ENCODE data around the gene DBN1. TPM values are rescaled to one million over a fixed set of nuclear protein-coding genes. Genes with fewer than 3 reads are reported as not detected.

Gene DBN1
- total and polyA plus RNA-seq, 9 donors = 97.3 to 295 (median 267) TPM

DNA sequence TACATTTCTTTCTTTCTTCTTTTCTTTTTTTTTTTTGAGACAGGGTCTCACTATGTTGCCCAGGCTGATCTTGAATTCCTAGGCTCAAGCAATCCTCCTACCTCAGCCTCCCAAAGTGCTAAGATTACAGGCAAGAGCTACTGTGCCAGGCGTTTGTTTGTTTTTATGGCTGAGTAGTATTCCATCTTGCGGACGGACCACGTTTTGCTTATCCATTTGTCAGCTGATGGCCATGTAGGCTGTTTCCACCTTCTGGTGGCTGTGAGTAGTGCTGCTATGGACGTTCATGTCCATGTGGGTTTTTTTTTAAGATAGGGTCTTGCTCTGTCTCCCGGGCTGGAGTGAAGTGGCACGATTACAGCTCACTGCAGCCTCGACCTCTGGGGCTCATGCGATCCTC lies 33.7 kb upstream of the DBN1 start:
- H3K36me3 ChIP-seq (ENCODE audit: control insufficient read depth, insufficient read depth, low read length) = peaks cover 37% of the 10 kb centered on the region
- H3K4me1 ChIP-seq (ENCODE audit: control insufficient read depth, insufficient read depth, low read length) = peaks cover 20% of the 10 kb centered on the region
- no peaks in the 10 kb centered on the region for H3K27me3 ChIP-seq (ENCODE audit: control insufficient read depth, insufficient read depth, low read length)
- 81% methylated on average over 8 of the region's 9 CpGs for WGBS (ENCODE audit: insufficient coverage)
- no peak for DNase-seq
- H3K9me3 ChIP-seq (replicated peaks; ENCODE audit: control insufficient read depth, low read depth, low read length) = no peaks in the 10 kb centered on the region
- H3K4me3 ChIP-seq (ENCODE audit: low read length) = no peak overlapping the region
- H3K27ac ChIP-seq (ENCODE audit: low read length) = no peak overlapping the region

DNA sequence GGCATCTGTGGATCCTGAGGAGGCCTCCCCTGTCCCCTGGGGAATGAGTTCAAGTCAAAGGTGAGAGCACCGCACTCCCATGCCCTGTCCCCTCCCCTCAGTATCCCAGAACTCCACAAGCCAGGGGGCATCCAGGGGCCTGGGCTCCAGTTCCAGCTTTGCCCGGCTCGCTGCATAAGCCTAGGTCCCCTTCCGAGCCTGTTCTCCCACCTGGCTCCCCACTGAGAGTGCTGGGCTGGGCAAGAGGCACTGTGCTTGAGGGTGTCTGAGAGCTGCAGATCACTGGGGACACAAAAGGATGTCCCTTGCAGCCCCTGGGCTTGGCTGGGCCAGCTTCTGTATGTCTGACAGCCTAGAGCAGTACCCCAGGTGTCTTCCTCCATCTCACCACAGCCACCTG lies 31.6 kb upstream of the DBN1 start:
- H3K27ac ChIP-seq (ENCODE audit: low read length) = no peak overlapping the region
- no CpG with 5 or more reads among the region's 4 CpGs for WGBS (ENCODE audit: insufficient coverage)
- peaks cover 31% of the 10 kb centered on the region for H3K4me1 ChIP-seq (ENCODE audit: control insufficient read depth, insufficient read depth, low read length)
- no peak for DNase-seq
- peaks cover 16% of the 10 kb centered on the region for H3K36me3 ChIP-seq (ENCODE audit: control insufficient read depth, insufficient read depth, low read length)
- H3K4me3 ChIP-seq (ENCODE audit: low read length) = no peak overlapping the region
- H3K27me3 ChIP-seq (ENCODE audit: control insufficient read depth, insufficient read depth, low read length) = no peaks in the 10 kb centered on the region
- H3K9me3 ChIP-seq (replicated peaks; ENCODE audit: control insufficient read depth, low read depth, low read length) = no peaks in the 10 kb centered on the region

DNA sequence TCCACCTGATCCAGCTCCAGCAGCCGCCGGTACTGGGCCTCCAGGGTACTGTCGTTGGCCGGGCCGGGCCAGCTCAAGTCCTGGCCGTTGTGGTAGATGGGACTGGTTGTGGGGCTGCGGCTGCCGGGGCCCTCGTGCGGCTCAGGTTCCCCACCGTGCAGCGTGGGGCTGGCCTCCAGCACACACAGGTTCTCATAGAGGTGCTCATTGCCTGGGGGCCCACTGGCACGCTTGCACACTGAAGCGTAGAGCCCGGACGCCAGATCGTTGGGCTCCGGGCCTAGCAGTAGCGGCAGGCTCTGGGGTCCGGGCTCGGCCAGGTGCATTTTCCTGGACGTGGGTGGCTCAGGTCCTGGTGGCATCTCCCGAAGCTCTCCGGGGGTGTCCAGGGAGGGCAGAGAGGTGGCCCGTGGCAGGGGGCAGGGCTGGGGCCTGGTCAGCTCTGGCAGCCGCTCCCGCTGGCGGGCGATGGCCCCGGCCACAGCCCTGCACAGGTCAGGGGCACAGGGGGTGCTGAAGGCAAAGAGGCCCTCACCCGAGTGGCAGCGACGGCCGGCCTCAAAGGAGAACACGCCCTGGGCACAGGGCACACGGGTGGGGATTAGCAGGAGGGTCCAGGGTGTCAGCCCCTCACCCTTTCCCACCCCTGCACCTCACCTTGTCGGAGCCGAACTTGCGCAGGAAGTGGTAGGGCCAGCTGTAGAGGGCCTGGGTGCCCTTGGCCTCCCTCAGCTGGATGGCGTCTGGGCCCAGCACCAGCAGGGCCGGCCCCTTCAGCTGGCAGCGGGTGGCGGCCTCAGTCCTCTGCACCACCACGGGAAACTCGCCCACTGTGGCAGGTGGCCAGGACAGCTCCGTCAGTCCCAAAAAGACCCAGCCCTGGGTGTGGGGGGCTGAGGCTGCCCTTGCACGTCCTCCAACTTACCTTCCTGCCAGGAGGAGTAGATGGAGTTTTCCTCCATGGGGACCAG lies 30.9 kb upstream of the DBN1 start:
- DNase-seq = no peak
- H3K9me3 ChIP-seq (replicated peaks; ENCODE audit: control insufficient read depth, low read depth, low read length) = no peaks in the 10 kb centered on the region
- H3K27me3 ChIP-seq (ENCODE audit: control insufficient read depth, insufficient read depth, low read length) = no peaks in the 10 kb centered on the region
- peaks cover 29% of the 10 kb centered on the region for H3K4me1 ChIP-seq (ENCODE audit: control insufficient read depth, insufficient read depth, low read length)
- no peak overlapping the region for H3K27ac ChIP-seq (ENCODE audit: low read length)
- WGBS (ENCODE audit: insufficient coverage) = 92% methylated on average over 47 of the region's 47 CpGs
- no peak overlapping the region for H3K4me3 ChIP-seq (ENCODE audit: low read length)
- H3K36me3 ChIP-seq (ENCODE audit: control insufficient read depth, insufficient read depth, low read length) = peaks cover 16% of the 10 kb centered on the region

DNA sequence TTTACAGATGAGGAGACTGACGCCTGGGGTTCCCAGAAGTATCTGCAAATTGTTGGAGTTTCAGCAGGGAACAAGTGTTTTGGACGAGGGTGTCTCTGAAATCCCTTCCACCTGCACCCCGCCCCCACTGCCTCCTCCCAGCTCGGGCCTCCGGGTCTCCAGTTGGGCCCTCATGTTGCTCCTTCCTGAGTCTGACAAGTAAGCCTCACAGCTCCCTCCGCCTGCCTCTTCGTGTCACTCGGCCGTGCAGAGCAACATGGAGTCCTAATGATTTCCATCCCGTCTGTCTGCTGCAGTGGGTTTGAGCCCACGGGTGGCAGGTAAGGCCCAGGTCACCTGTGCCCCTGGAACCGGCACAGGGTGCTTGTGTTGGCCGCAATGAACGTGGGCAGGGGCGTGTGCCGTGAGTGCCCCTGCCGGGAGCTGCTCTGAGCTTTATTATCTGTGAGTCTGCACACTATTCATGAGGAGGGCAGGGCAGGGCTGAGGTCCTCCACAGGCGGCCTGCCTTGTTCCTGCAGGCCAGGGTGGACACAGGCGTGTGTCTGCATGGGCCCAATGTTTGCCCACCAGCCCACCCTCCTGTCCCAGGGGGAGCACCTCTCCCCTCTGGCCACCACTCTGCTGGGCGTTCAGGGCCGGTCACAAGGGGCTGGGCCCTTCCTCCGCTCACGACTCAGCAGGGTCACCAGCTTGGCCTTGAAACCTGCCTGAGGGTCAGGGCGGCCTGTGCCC lies 30.1 kb upstream of the DBN1 start:
- Histone ChIP-seq H3K4me1 (ENCODE audit: control insufficient read depth, insufficient read depth, low read length) (peaks cover 25% of the 10 kb centered on the region), H3K4me3 (ENCODE audit: low read length) (no peak overlapping the region), H3K36me3 (ENCODE audit: control insufficient read depth, insufficient read depth, low read length) (peaks cover 16% of the 10 kb centered on the region), H3K9me3 (replicated peaks; ENCODE audit: control insufficient read depth, low read depth, low read length) (no peaks in the 10 kb centered on the region), H3K27me3 (ENCODE audit: control insufficient read depth, insufficient read depth, low read length) (peaks cover 4% of the 10 kb centered on the region), H3K27ac (ENCODE audit: low read length) (no peak overlapping the region)
- 82% methylated on average over 20 of the region's 24 CpGs for WGBS (ENCODE audit: insufficient coverage)
- no peak for DNase-seq

DNA sequence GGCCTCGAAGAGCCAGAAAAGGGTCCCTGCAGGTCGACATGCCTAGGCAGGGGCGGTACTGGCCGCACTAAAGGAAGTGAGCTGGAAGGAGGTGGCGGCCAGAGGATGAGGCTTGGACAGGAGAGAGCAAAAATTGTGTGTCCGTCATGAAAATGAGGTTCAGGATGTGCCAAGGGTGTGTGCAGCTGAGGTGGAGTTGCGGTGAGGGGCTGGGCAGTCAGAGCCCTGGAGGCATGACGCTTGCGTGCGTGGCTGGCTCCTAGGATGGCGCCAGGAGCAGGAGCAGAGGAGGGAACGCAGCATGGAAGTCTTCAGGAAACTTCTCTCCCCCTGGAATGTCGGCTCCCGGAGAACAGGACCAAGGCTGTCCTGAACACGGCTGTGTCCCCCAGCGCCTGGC lies 29.5 kb upstream of the DBN1 start:
- Histone ChIP-seq H3K27ac (ENCODE audit: low read length) (no peak overlapping the region), H3K4me3 (ENCODE audit: low read length) (no peak overlapping the region), H3K9me3 (replicated peaks; ENCODE audit: control insufficient read depth, low read depth, low read length) (no peaks in the 10 kb centered on the region), H3K36me3 (ENCODE audit: control insufficient read depth, insufficient read depth, low read length) (peaks cover 16% of the 10 kb centered on the region), H3K4me1 (ENCODE audit: control insufficient read depth, insufficient read depth, low read length) (peaks cover 31% of the 10 kb centered on the region), H3K27me3 (ENCODE audit: control insufficient read depth, insufficient read depth, low read length) (peaks cover 4% of the 10 kb centered on the region)
- 84% methylated on average over 16 of the region's 16 CpGs for WGBS (ENCODE audit: insufficient coverage)
- DNase-seq = no peak

DNA sequence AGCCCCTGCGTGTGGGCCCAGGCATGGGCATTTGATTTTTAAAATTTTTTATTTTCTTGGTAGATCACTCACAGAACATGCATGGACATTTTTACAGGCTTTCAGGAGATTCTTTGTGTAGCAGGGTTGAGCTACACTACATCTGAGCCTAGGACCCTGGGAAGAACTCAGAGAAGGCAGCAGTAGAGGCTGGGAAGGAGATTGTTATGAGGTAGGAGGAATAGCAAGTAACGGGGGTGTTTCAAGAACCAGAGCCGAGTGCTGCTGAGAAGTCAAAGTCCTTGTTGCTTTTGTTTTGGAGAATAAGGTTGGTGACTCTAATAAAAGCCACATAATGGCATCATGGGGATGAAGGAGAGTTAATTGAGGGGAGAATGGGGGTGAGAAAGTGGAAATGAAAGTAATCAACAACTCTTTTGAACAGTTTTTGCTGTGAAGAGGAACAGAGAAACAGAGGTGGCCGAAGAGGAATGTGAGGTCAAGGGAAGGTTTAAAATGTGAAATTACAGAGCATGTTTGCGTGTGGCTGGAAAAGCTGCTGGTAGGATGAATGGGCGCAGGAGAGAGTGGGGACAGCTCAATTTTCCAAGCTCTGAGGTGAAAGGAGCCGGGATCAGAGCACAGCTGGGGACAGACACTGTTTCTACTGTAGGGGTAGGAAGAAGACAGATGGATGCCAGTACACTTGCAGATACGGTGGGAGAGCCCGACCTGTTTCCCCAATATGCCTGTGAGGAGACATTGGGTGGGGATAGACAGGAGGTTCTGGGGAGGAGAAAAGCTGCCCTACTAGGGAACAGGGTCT lies 28.6 kb upstream of the DBN1 start:
- Histone ChIP-seq H3K9me3 (replicated peaks; ENCODE audit: control insufficient read depth, low read depth, low read length) (no peaks in the 10 kb centered on the region), H3K36me3 (ENCODE audit: control insufficient read depth, insufficient read depth, low read length) (peaks cover 12% of the 10 kb centered on the region), H3K4me3 (ENCODE audit: low read length) (no peak overlapping the region), H3K4me1 (ENCODE audit: control insufficient read depth, insufficient read depth, low read length) (peaks cover 34% of the 10 kb centered on the region), H3K27me3 (ENCODE audit: control insufficient read depth, insufficient read depth, low read length) (peaks cover 4% of the 10 kb centered on the region), H3K27ac (ENCODE audit: low read length) (no peak overlapping the region)
- no peak for DNase-seq
- WGBS (ENCODE audit: insufficient coverage) = 56% methylated on average over 8 of the region's 9 CpGs

DNA sequence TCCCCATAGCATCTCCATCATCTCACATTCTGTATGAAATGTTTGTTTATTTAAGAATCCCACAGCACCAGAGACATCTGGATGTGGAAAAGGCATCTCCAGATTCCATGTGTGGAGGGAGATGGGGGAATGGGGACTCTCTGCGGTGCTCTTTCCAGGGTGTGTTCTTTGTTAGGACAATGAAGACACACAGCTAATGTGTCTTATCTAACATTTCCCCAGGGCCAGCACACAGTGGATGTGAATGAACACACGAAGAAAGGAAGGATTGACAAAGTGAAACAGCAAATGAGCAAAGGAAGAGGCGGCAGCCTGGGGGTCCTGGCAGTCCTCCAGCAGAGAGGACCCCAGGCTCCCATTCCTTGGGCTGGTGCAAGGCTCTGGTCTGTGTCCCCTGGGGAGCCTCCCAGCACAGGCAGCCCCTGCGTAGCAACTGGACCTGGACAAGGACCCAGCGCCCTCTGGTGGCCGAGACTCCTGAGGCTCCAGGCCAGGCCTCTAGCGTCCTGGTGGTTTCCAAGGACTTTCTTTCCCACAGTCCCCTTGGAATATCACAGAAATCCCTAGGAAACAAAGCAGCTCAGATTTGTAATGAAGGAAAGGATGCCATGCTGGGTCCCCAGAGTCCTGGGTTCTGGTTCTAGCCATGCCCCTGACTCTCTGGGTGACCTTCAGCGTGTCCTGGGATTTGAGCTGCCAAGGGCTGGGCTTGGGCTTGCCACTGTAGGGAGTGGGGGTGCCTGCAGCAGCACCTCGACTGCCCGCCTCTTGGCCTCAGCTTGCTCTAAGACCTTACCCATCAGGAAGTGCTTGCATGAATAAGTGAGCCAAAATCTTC lies 27.5 kb upstream of the DBN1 start:
- Histone ChIP-seq H3K9me3 (replicated peaks; ENCODE audit: control insufficient read depth, low read depth, low read length) (no peaks in the 10 kb centered on the region), H3K4me1 (ENCODE audit: control insufficient read depth, insufficient read depth, low read length) (peaks cover 41% of the 10 kb centered on the region), H3K27ac (ENCODE audit: low read length) (peak overlapping the region; percentile 71), H3K36me3 (ENCODE audit: control insufficient read depth, insufficient read depth, low read length) (peaks cover 16% of the 10 kb centered on the region), H3K4me3 (ENCODE audit: low read length) (no peak overlapping the region), H3K27me3 (ENCODE audit: control insufficient read depth, insufficient read depth, low read length) (peaks cover 4% of the 10 kb centered on the region)
- WGBS (ENCODE audit: insufficient coverage) = 22% methylated on average over 7 of the region's 10 CpGs
- peak; percentile 91 for DNase-seq

DNA sequence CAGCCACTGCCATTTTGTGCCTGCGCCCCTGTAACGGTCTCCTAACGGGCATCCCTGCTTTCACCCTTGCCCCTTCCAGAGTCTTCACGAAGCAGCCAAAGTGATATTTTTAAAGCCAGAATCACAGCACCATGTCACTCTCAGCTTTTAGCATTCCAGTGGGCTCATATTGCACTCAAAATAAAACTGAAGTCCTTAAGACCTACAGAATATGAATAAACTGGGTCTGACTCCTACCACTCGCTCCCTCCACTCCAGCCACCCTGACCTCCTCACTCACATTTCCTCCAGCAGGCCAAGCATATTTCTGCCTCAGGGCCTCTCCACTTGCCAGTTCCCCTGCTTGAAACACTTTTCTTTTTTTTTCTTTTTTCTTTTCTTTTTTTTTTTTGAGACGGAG lies 26.4 kb upstream of the DBN1 start:
- Histone ChIP-seq H3K27ac (ENCODE audit: low read length) (peak overlapping the region; percentile 47), H3K27me3 (ENCODE audit: control insufficient read depth, insufficient read depth, low read length) (peaks cover 4% of the 10 kb centered on the region), H3K36me3 (ENCODE audit: control insufficient read depth, insufficient read depth, low read length) (peaks cover 19% of the 10 kb centered on the region), H3K9me3 (replicated peaks; ENCODE audit: control insufficient read depth, low read depth, low read length) (no peaks in the 10 kb centered on the region), H3K4me3 (ENCODE audit: low read length) (no peak overlapping the region), H3K4me1 (ENCODE audit: control insufficient read depth, insufficient read depth, low read length) (peaks cover 51% of the 10 kb centered on the region)
- DNase-seq = no peak
- 75% methylated on average over 5 of the region's 6 CpGs for WGBS (ENCODE audit: insufficient coverage)

DNA sequence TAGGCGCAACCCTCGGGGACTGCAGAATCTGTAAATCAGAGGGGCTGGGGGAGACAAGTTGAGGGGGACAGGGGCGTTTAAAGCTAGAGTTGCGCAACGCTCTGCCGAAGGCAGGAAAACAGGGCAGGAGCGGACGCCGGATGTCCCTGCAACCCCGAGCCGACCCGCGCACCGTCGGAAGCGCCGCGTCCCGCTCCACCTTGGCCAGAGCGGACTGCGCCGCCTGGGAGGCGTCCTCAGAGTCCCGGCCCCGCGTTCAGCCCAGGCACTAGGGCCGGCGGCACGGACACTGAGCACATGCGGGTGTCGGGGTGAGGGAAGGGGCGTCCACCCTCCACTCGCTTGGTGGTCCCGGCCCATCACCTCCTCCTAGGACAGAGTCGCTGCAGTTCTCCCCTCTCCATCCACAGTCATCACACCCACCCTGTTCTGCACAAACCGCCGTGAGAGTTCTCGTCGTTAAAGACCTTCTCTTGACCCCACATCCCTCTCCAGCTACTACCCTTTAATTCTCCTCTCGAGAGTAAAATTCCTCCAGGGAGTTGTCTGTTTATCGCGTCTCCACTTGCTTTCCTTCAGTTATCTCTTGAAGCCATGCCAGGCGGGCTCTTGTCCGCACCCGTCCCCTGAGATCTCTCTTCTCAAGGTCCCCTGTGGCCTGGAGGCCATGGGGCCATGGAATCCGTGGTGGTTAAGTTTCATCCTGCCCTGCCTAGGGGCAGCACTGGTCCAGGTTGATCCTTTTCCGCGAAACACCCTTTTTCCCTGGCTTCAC lies 24.8 kb upstream of the DBN1 start:
- Histone ChIP-seq H3K27me3 (ENCODE audit: control insufficient read depth, insufficient read depth, low read length) (peaks cover 4% of the 10 kb centered on the region), H3K9me3 (replicated peaks; ENCODE audit: control insufficient read depth, low read depth, low read length) (no peaks in the 10 kb centered on the region), H3K27ac (ENCODE audit: low read length) (peak overlapping the region; percentile 71), H3K36me3 (ENCODE audit: control insufficient read depth, insufficient read depth, low read length) (peaks cover 17% of the 10 kb centered on the region), H3K4me1 (ENCODE audit: control insufficient read depth, insufficient read depth, low read length) (peaks cover 68% of the 10 kb centered on the region), H3K4me3 (ENCODE audit: low read length) (peak overlapping the region; percentile 89)
- no peak for DNase-seq
- 17% methylated on average over 33 of the region's 48 CpGs for WGBS (ENCODE audit: insufficient coverage)
